ELR (cell line): ENCODE results near the gene OR7G2.
"Not testable (repeated sequence)": the region's sequence is repeated elsewhere in the genome, so short reads cannot be mapped to it uniquely, and the experiment has no call there.

Source experiments
- DNase-seq: peaks from one replicate; pipeline ENCODE4 v3.0.0-alpha.2; 2015; ENCODE audit warnings: low read depth

The OR7G2 gene

GRCh38 chr19:9073806-9074205 lies 33.5 kb downstream of the OR7G2 start:
- DNase-seq = no peak

- DNase-seq = not testable (repeated sequence)
Observed at GRCh38 chr19:9071720-9072119, 35.6 kb downstream of the OR7G2 start.

- no peak for DNase-seq
Observed at GRCh38 chr19:9070066-9070465, 37.2 kb downstream of the OR7G2 start.

GRCh38 chr19:9065457-9066014 lies 41.7 kb downstream of the OR7G2 start:
- DNase-seq = no peak

GRCh38 chr19:9061879-9062278 lies 45.4 kb downstream of the OR7G2 start:
- DNase-seq = no peak

- no peak for DNase-seq
Observed at GRCh38 chr19:9060564-9061340, 46.5 kb downstream of the OR7G2 start.

GRCh38 chr19:9058905-9059667 lies 48.2 kb downstream of the OR7G2 start:
- DNase-seq = no peak

- no peak for DNase-seq
Observed at GRCh38 chr19:9057505-9058258, 49.6 kb downstream of the OR7G2 start.

- not testable (repeated sequence) for DNase-seq
Observed at GRCh38 chr19:9056131-9056530, 51.1 kb downstream of the OR7G2 start.

- DNase-seq = no peak
Observed at GRCh38 chr19:9054765-9055164, 52.5 kb downstream of the OR7G2 start.

- DNase-seq = no peak
Observed at GRCh38 chr19:9054207-9054606, 53.1 kb downstream of the OR7G2 start.

- not testable (repeated sequence) for DNase-seq
Observed at GRCh38 chr19:9053674-9054073, 53.6 kb downstream of the OR7G2 start.

- no peak for DNase-seq
Observed at GRCh38 chr19:9052894-9053293, 54.4 kb downstream of the OR7G2 start.
